Neural cell (in vitro differentiated cells): ENCODE data around the gene MPI. TPM values are rescaled to one million over a fixed set of nuclear protein-coding genes. Genes with fewer than 3 reads are reported as not detected.
A peak's percentile ranks its signal among the peaks of the same experiment; 100 is the strongest.

Experiments used
- H2AFZ ChIP-seq: fragments of 200-600, 300-800 bp; sonication (generic), shearing (Covaris generic); 2 replicates; pipeline ENCODE4 v1.6.0; 2014; ENCODE audit warnings: low read depth, mild to moderate bottlenecking, antibody characterized with exemption, low read length, moderate library complexity
- H3F3A ChIP-seq: fragments of 200-600 bp; shearing (Covaris generic); 2 replicates; pipeline ENCODE4 v1.6.1; 2016; ENCODE audit warnings: mild to moderate bottlenecking, moderate library complexity, mixed read lengths, antibody characterized with exemption, low read length; ENCODE audit not compliant: insufficient read depth, poor library complexity, severe bottlenecking
- H3K27ac ChIP-seq: fragments of 200-600, 300-800 bp; sonication (generic), shearing (Covaris generic); 2 replicates; pipeline ENCODE4 v1.5.1; 2014; ENCODE audit warnings: mild to moderate bottlenecking, low read length, moderate library complexity
- H3K27me3 ChIP-seq: fragments of 300-800, 200-600 bp; sonication (generic), shearing (Covaris generic); 2 replicates; pipeline ENCODE4 v1.6.0; 2014; ENCODE audit warnings: mild to moderate bottlenecking, low read depth, low read length, moderate library complexity; ENCODE audit not compliant: insufficient read depth
- H3K36me3 ChIP-seq: fragments of 300-800, 200-600 bp; sonication (generic), shearing (Covaris generic); 2 replicates; pipeline ENCODE4 v1.5.1; 2014; ENCODE audit warnings: mild to moderate bottlenecking, antibody characterized with exemption, low read length, moderate library complexity; ENCODE audit not compliant: insufficient read depth
- H3K4me2 ChIP-seq: fragments of 300-800, 200-600 bp; sonication (generic), shearing (Covaris generic); 2 replicates; pipeline ENCODE4 v1.6.0; 2014; ENCODE audit warnings: mild to moderate bottlenecking, low read length
- H3K4me3 ChIP-seq: fragments of 300-800, 200-600 bp; sonication (generic), shearing (Covaris generic); 2 replicates; pipeline ENCODE4 v1.5.1; 2014; ENCODE audit warnings: mild to moderate bottlenecking, low read length, moderate library complexity
- H3K79me2 ChIP-seq: fragments of 200-600 bp; shearing (Covaris generic); replicated peaks from 2 replicates; pipeline ENCODE4 v1.6.0; 2014; ENCODE audit warnings: mild to moderate bottlenecking, low read length, moderate library complexity; ENCODE audit not compliant: insufficient read depth
- H3K9ac ChIP-seq: fragments of 300-800, 200-600 bp; sonication (generic), shearing (Covaris generic); 2 replicates; pipeline ENCODE4 v1.6.1; 2016; ENCODE audit warnings: mild to moderate bottlenecking, low read length, mixed read lengths
- H3K9me2 ChIP-seq: fragments of 200-600 bp; shearing (Covaris generic); 2 replicates; pipeline ENCODE4 v1.6.1; 2016; ENCODE audit warnings: mild to moderate bottlenecking, low read length, mixed read lengths; ENCODE audit not compliant: insufficient read depth
- H3K9me3 ChIP-seq: fragments of 200-600, 300-800 bp; sonication (generic), shearing (Covaris generic); 2 replicates; pipeline ENCODE4 v1.6.1; 2016; ENCODE audit warnings: mild to moderate bottlenecking, mixed run types, low read length, moderate library complexity, mixed read lengths
- H4K20me1 ChIP-seq: fragments of 200-600 bp; shearing (Covaris generic); 2 replicates; pipeline ENCODE4 v1.6.1; 2016; ENCODE audit warnings: mild to moderate bottlenecking, mixed run types; ENCODE audit not compliant: insufficient read depth
- EP300 ChIP-seq: fragments of 450-650 bp; conservative IDR thresholded peaks from 2 replicates; pipeline ENCODE4 v1.6.1; 2014; ENCODE audit warnings: antibody characterized with exemption, mild to moderate bottlenecking, moderate library complexity; ENCODE audit not compliant: poor library complexity, severe bottlenecking
- EZH2 ChIP-seq: fragments of 200-600, 300-800 bp; shearing (Covaris generic), sonication (generic); IDR thresholded peaks from 2 replicates; pipeline ENCODE4 v1.6.1; 2014; ENCODE audit warnings: antibody characterized with exemption, low read length, borderline replicate concordance, mild to moderate bottlenecking; ENCODE audit not compliant: insufficient read depth, poor library complexity, severe bottlenecking
- MXI1 ChIP-seq: fragments of 450-650 bp; conservative IDR thresholded peaks from 2 replicates; pipeline ENCODE4 v1.6.1; 2014; ENCODE audit warnings: antibody characterized with exemption, mild to moderate bottlenecking; ENCODE audit not compliant: poor library complexity, severe bottlenecking
- POLR2AphosphoS5 ChIP-seq: IDR thresholded peaks from 2 replicates; pipeline ENCODE4 v1.6.1; 2012
- RAD21 ChIP-seq: fragments of 450-650 bp; conservative IDR thresholded peaks from 2 replicates; pipeline ENCODE4 v1.6.1; 2014; ENCODE audit warnings: antibody characterized with exemption, mild to moderate bottlenecking, moderate library complexity
- REST ChIP-seq: IDR thresholded peaks from 2 replicates; pipeline ENCODE4 v1.6.1; 2012; ENCODE audit warnings: borderline replicate concordance
- SMC3 ChIP-seq: fragments of 450-650 bp; conservative IDR thresholded peaks from 2 replicates; pipeline ENCODE4 v1.6.1; 2014; ENCODE audit warnings: antibody characterized with exemption, mild to moderate bottlenecking, moderate library complexity; ENCODE audit not compliant: poor library complexity
- TAF1 ChIP-seq: IDR thresholded peaks from 2 replicates; pipeline ENCODE4 v1.6.1; 2012; ENCODE audit warnings: low read depth
- polyA plus RNA-seq: library from polyadenylated mRNA; depleted of rRNA; stranded (reverse); fragments of >200 nt; gene quantifications from 2 replicates; pipeline ENCODE4 v1.2.3, GENCODE V29; 2014
- TF ChIP-seq, protein P1 (sequence below): fragments of 450-650 bp; IDR thresholded peaks from 2 replicates; pipeline ENCODE4 v1.5.1; 2014; ENCODE audit warnings: antibody characterized with exemption, mild to moderate bottlenecking, moderate library complexity; ENCODE audit not compliant: poor library complexity, severe bottlenecking

MPI gene
- polyA plus RNA-seq, 1 donor from 2014 or later, result 80.3 TPM

DNA sequence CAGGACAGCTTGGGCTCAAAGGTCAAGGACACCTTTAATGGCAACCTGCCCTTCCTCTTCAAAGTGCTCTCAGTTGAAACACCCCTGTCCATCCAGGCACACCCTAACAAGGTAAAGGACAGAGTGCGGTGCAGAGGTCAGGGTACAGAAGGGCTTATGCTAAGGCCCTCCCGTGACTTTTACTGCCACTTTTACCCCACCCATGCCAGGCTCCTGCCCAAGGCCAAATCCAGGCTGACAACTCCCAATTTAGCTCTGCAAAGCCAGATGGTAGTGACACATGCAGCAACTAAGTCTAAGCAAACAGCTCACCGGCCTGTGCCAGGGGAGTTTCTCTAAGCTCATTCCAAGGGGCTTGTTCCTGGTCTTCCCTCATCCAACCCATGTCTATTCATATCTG is 1.6 kb downstream of the MPI start:
- TF ChIP-seq REST (no peak), RAD21 (no peak), MXI1 (no peak), EZH2 (no peak), EP300 (no peak), SMC3 (no peak), TAF1 (no peak), POLR2AphosphoS5 (no peak)
- TF ChIP-seq, protein P1, sequence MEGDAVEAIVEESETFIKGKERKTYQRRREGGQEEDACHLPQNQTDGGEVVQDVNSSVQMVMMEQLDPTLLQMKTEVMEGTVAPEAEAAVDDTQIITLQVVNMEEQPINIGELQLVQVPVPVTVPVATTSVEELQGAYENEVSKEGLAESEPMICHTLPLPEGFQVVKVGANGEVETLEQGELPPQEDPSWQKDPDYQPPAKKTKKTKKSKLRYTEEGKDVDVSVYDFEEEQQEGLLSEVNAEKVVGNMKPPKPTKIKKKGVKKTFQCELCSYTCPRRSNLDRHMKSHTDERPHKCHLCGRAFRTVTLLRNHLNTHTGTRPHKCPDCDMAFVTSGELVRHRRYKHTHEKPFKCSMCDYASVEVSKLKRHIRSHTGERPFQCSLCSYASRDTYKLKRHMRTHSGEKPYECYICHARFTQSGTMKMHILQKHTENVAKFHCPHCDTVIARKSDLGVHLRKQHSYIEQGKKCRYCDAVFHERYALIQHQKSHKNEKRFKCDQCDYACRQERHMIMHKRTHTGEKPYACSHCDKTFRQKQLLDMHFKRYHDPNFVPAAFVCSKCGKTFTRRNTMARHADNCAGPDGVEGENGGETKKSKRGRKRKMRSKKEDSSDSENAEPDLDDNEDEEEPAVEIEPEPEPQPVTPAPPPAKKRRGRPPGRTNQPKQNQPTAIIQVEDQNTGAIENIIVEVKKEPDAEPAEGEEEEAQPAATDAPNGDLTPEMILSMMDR, result no peak
- Histone ChIP-seq H3K27ac (no peak overlapping the region), H2AFZ (no peak overlapping the region), H3K36me3 (peaks cover 5% of the 10 kb centered on the region), H3F3A (no peaks in the 10 kb centered on the region), H3K4me3 (peak overlapping the region; percentile 82), H3K9me3 (no peaks in the 10 kb centered on the region), H3K9me2 (no peaks in the 10 kb centered on the region), H3K79me2 (no peaks in the 10 kb centered on the region), H3K9ac (no peak overlapping the region), H3K4me2 (no peak overlapping the region), H4K20me1 (no peaks in the 10 kb centered on the region), H3K27me3 (no peaks in the 10 kb centered on the region)

- H3F3A ChIP-seq, result no peaks in the 10 kb centered on the region
- no peaks in the 10 kb centered on the region for H3K79me2 ChIP-seq
- no peaks in the 10 kb centered on the region for H3K9me3 ChIP-seq
- no peak overlapping the region for H2AFZ ChIP-seq
- no peak overlapping the region for H3K4me2 ChIP-seq
- no peaks in the 10 kb centered on the region for H3K9me2 ChIP-seq
- TF ChIP-seq MXI1, result no peak
- TF ChIP-seq EP300, result no peak
- no peak for TF ChIP-seq SMC3
- no peak for TF ChIP-seq EZH2
- TF ChIP-seq POLR2AphosphoS5, result no peak
- TF ChIP-seq REST, result no peak
- TF ChIP-seq RAD21, result no peak
- no peak for TF ChIP-seq TAF1
- TF ChIP-seq, protein P1, result no peak
- H3K36me3 ChIP-seq, result peaks cover 5% of the 10 kb centered on the region
- H3K9ac ChIP-seq, result no peak overlapping the region
- H3K4me3 ChIP-seq, result no peak overlapping the region
- H3K27ac ChIP-seq, result no peak overlapping the region
- H4K20me1 ChIP-seq, result no peaks in the 10 kb centered on the region
- no peaks in the 10 kb centered on the region for H3K27me3 ChIP-seq
These were observed 2.5 kb downstream of the MPI start for GRCh38 chr15:74892313-74892712.
